ENCODE measurements around the gene CXorf38.

CXorf38 gene

DNA sequence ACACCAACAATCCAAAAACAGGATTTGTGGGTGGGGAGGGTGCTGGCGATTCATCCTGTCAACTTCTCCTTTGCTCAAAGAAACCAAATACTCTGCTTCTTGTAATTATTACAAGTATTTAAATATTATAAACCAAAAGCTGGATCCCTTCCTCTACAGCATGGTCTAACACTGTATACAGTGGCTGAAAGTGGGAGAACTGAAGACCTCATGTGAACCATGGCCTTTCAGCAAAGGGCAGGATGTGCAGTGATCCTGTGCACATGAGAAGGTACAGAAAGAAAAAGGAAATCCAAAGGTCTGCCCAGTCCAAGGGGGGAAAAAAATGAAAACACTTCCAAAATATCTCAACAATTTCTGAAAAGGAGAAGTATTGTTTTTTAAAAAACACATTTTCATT is 5.3 kb upstream of the CXorf38 start:
- Mint-ChIP-seq H3K27me3 (ENCODE audit: low read depth) (no peaks in the 10 kb centered on the region), H3K4me3 (no peak overlapping the region), H3K36me3 (ENCODE audit: low read depth) (peaks cover 20% of the 10 kb centered on the region), H3K4me1 (ENCODE audit: low read depth) (peaks cover 2% of the 10 kb centered on the region), H3K9me3 (no peaks in the 10 kb centered on the region), H3K27ac (no peak overlapping the region)
- DNase-seq (ENCODE audit: low spot score) = no peak

GRCh38 chrX:40651620-40652223 is 4.4 kb upstream of the CXorf38 start:
- Mint-ChIP-seq H3K4me3 (no peak overlapping the region), H3K36me3 (ENCODE audit: low read depth) (peaks cover 19% of the 10 kb centered on the region), H3K9me3 (no peaks in the 10 kb centered on the region), H3K4me1 (ENCODE audit: low read depth) (peaks cover 2% of the 10 kb centered on the region), H3K27ac (peak overlapping the region; percentile 22), H3K27me3 (ENCODE audit: low read depth) (no peaks in the 10 kb centered on the region)
- peak; percentile 37 for DNase-seq (ENCODE audit: low spot score)

DNA sequence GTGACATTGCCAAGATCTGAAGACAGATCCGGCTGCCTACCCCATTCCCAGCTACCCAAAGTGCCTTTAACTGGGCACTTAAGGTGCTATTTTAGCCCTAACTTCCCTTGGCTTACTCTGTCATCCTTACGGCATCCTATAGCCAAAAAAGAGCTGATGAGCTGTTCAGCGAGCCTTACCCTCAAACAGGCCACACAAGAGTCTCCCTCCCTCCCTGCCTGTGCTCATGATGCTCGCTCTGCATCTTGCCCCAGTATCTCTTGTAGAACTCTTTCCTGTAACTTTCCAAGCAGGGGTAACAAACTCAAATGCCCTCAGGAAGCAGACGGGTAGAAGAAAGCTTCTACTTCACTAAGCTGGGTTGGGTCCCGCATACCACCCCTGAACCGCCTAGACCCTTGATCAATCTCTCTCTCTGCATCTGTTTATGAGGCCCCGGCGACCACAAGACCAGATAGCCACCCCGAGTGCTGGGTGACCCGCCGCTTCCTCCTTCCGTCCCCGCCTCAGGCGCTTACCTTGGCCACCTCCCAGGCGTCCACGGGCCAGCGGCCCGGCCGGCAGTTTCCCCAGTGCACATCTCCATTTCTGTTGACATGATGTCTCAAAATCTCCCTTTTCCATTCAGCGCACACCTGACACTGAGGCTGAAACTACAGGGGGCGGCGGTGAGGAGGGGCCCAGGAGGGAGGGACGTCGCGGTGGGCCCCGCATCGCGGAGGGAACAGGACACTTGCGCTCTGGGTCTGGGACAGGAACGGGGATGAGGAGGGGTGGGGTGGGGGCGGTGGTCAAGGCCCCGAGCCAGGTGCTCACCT is 663 bp downstream of the CXorf38 start:
- peaks cover 34% of the 10 kb centered on the region for H3K36me3 Mint-ChIP-seq (ENCODE audit: low read depth)
- DNase-seq (ENCODE audit: low spot score) = peak; percentile 17
- no peaks in the 10 kb centered on the region for H3K9me3 Mint-ChIP-seq
- H3K4me1 Mint-ChIP-seq (ENCODE audit: low read depth) = peaks cover 25% of the 10 kb centered on the region
- peaks cover 2% of the 10 kb centered on the region for H3K27me3 Mint-ChIP-seq (ENCODE audit: low read depth)
- peak overlapping the region; percentile 94 for H3K27ac Mint-ChIP-seq
- H3K4me3 Mint-ChIP-seq = peak overlapping the region; percentile 98

DNA sequence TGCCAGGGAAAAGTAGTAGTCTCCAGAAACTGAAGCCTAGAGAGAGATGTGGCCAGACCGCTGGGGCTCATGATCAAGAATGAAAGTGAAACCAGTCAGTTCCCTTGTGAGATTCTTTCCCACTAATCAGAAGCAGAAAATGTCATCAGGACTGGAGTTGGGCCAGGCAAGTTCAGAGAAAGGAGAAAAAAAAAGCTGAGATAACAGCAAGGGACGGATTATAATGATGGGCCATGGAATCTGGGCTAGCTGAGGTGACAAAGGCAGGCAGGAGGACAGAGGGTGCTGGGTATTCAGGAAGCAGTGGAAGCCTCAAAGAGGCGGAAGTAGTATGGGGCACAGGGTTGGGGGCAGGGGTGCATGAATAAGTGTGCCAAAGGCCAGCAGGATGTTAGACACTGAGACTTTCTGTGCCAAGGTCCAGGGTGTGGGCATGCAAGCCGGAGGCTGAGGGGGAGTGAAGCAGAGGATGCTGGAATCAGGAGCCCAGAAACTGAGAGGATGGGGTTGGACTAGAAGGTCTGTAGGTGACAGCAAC is 2.5 kb downstream of the CXorf38 start:
- H3K4me1 Mint-ChIP-seq (ENCODE audit: low read depth) = peaks cover 24% of the 10 kb centered on the region
- H3K36me3 Mint-ChIP-seq (ENCODE audit: low read depth) = peaks cover 30% of the 10 kb centered on the region
- H3K27ac Mint-ChIP-seq = peak overlapping the region; percentile 99

GRCh38 chrX:40644176-40644575 is 3.2 kb downstream of the CXorf38 start:
- Mint-ChIP-seq H3K4me3 (peak overlapping the region; percentile 99), H3K27ac (peak overlapping the region; percentile 72), H3K4me1 (ENCODE audit: low read depth) (peaks cover 24% of the 10 kb centered on the region), H3K9me3 (no peaks in the 10 kb centered on the region), H3K36me3 (ENCODE audit: low read depth) (peaks cover 30% of the 10 kb centered on the region), H3K27me3 (ENCODE audit: low read depth) (peaks cover 2% of the 10 kb centered on the region)
- DNase-seq (ENCODE audit: low spot score) = no peak

More for the DNA sequence above, 2.5 kb downstream of the CXorf38 start:
- DNase-seq (ENCODE audit: low spot score) = peak; percentile 39
- H3K27me3 Mint-ChIP-seq (ENCODE audit: low read depth) = peaks cover 2% of the 10 kb centered on the region
- H3K9me3 Mint-ChIP-seq = no peaks in the 10 kb centered on the region
- H3K4me3 Mint-ChIP-seq = peak overlapping the region; percentile 99

- H3K27ac Mint-ChIP-seq = no peak overlapping the region
Observed at GRCh38 chrX:40637687-40638086, 9.7 kb downstream of the CXorf38 start.

DNA sequence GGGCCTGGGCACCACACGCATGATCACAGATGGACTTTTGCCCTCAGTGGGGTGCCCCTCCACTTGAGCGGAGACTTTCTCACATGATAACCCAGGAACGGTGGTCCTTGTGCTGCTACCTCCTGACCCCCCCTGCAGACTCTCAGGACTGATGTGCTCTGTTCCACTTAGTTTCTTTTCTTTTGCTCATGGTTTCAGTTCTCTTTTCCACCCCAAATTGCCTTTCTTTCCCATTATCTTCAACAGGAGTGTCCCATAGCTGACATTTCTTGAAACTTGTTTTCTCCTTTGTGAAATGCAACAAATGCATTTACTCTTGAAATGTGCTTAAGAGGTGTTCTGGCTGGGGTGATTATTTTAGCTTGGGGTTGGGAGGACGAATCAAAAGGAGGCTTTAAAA is 15.2 kb downstream of the CXorf38 start:
- H3K27me3 Mint-ChIP-seq (ENCODE audit: low read depth) = no peaks in the 10 kb centered on the region
- no peak overlapping the region for H3K27ac Mint-ChIP-seq
- no peaks in the 10 kb centered on the region for H3K9me3 Mint-ChIP-seq
- DNase-seq (ENCODE audit: low spot score) = no peak
- H3K4me3 Mint-ChIP-seq = no peak overlapping the region
- no peaks in the 10 kb centered on the region for H3K4me1 Mint-ChIP-seq (ENCODE audit: low read depth)
- H3K36me3 Mint-ChIP-seq (ENCODE audit: low read depth) = peaks cover 42% of the 10 kb centered on the region

More at GRCh38 chrX:40637687-40638086, 9.7 kb downstream of the CXorf38 start:
- H3K36me3 Mint-ChIP-seq (ENCODE audit: low read depth) = peaks cover 36% of the 10 kb centered on the region
- no peak for DNase-seq (ENCODE audit: low spot score)
- peaks cover 10% of the 10 kb centered on the region for H3K4me1 Mint-ChIP-seq (ENCODE audit: low read depth)
- H3K9me3 Mint-ChIP-seq = no peaks in the 10 kb centered on the region
- H3K4me3 Mint-ChIP-seq = no peak overlapping the region
- no peaks in the 10 kb centered on the region for H3K27me3 Mint-ChIP-seq (ENCODE audit: low read depth)

- Mint-ChIP-seq H3K27ac (no peak overlapping the region), H3K9me3 (no peaks in the 10 kb centered on the region), H3K36me3 (ENCODE audit: low read depth) (peaks cover 21% of the 10 kb centered on the region), H3K27me3 (ENCODE audit: low read depth) (no peaks in the 10 kb centered on the region), H3K4me3 (no peak overlapping the region), H3K4me1 (ENCODE audit: low read depth) (no peaks in the 10 kb centered on the region)
- no peak for DNase-seq (ENCODE audit: low spot score)
Observed at GRCh38 chrX:40628506-40628905, 18.9 kb downstream of the CXorf38 start.

GRCh38 chrX:40625294-40625693 is 22.1 kb downstream of the CXorf38 start:
- H3K9me3 Mint-ChIP-seq = no peaks in the 10 kb centered on the region

DNA sequence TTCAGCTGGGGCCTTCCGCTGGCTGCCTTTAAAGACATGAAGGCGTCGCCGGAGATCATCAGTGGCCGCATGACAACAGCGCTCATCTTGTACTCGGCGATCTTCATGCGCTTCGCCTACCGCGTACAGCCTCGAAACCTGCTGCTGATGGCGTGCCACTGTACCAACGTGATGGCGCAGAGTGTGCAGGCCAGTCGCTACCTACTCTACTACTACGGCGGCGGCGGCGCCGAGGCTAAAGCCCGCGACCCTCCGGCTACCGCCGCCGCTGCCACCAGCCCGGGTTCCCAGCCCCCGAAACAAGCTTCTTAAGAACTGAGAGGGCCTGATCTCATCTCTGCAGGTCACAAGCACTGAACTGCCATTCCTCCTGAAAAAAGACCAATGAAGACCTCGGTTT is 23.7 kb downstream of the CXorf38 start:
- H3K9me3 Mint-ChIP-seq = no peaks in the 10 kb centered on the region
- no peaks in the 10 kb centered on the region for H3K4me1 Mint-ChIP-seq (ENCODE audit: low read depth)
- peaks cover 8% of the 10 kb centered on the region for H3K36me3 Mint-ChIP-seq (ENCODE audit: low read depth)
- H3K27ac Mint-ChIP-seq = no peak overlapping the region
- no peak overlapping the region for H3K4me3 Mint-ChIP-seq
- DNase-seq (ENCODE audit: low spot score) = no peak
- no peaks in the 10 kb centered on the region for H3K27me3 Mint-ChIP-seq (ENCODE audit: low read depth)

More at GRCh38 chrX:40625294-40625693, 22.1 kb downstream of the CXorf38 start:
- no peak for DNase-seq (ENCODE audit: low spot score)
- Mint-ChIP-seq H3K4me1 (ENCODE audit: low read depth) (no peaks in the 10 kb centered on the region), H3K27me3 (ENCODE audit: low read depth) (no peaks in the 10 kb centered on the region), H3K36me3 (ENCODE audit: low read depth) (peaks cover 8% of the 10 kb centered on the region), H3K27ac (no peak overlapping the region), H3K4me3 (no peak overlapping the region)

DNA sequence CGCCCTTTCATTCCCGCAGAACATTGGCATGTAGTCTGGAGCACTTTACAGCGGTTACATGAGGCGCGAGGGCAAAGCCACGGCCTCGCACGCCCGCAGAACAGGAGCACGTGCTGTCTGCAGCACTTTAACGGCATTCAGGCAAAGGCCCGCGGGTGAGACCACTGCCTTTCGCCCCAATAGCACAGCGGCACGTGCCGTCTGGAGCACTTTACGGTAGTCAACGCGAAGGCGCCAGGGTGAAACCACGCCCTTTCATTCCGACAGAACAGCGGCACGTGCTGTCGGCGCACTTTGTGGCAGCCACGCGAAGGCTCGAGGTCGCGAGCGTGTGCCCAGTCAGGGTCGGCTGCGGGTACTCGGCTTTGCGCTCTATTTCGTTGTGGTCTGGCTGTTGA is 24.2 kb downstream of the CXorf38 start, which contains the start of gene MPC1L:
TSS of gene MPC1L (plus strand) at position 290 of the 398 bp plus-strand sequence. CDS start 138 bp downstream, outside the sequence.
- Mint-ChIP-seq H3K27ac (no peak within 1 kb of the TSS), H3K27me3 (ENCODE audit: low read depth) (no peaks in the 10 kb centered on the region), H3K4me1 (ENCODE audit: low read depth) (no peaks in the 10 kb centered on the region), H3K36me3 (ENCODE audit: low read depth) (peaks cover 5% of the 10 kb centered on the region), H3K9me3 (no peaks in the 10 kb centered on the region), H3K4me3 (no peak within 1 kb of the TSS)
- no peak for DNase-seq (ENCODE audit: low spot score)

DNA sequence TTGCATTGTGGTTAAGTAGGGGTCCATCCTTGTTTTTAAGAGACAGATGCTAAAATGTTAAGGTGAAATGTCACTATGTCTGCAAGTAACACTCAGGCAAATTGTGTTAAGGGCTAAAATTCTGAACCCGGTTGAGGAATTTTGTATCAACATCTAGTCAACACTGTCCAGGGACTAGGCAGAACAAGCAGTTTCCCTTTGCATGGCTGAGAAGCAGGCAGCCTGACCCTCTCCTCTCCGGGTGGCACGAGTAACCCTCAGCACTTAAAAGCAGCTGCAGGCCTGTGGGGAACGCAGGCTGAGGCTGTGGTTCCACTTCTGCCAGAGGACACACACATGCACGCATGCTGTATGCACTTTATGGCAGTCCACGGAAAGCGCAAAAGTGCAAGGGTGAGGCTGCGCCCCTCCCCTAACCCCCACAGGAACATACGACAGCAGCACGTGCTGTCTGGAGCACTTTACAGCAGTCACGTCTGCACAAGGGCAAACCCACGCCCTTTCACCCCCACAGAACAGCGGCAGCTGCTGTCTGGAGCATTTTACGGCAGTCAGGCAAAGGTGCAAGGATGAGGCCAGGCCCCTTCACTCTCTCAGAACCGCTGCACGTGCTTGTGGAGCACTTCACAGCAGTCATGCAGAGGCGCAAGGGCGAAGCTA is 24.8 kb downstream of the CXorf38 start:
- no peaks in the 10 kb centered on the region for H3K9me3 Mint-ChIP-seq
- H3K27me3 Mint-ChIP-seq (ENCODE audit: low read depth) = no peaks in the 10 kb centered on the region
- no peaks in the 10 kb centered on the region for H3K4me1 Mint-ChIP-seq (ENCODE audit: low read depth)
- DNase-seq (ENCODE audit: low spot score) = no peak
- H3K27ac Mint-ChIP-seq = no peak overlapping the region
- H3K36me3 Mint-ChIP-seq (ENCODE audit: low read depth) = peaks cover under 1% of the 10 kb centered on the region
- no peak overlapping the region for H3K4me3 Mint-ChIP-seq

- H3K27ac Mint-ChIP-seq = no peak overlapping the region
- no peaks in the 10 kb centered on the region for H3K27me3 Mint-ChIP-seq (ENCODE audit: low read depth)
- no peaks in the 10 kb centered on the region for H3K4me1 Mint-ChIP-seq (ENCODE audit: low read depth)
- H3K9me3 Mint-ChIP-seq = no peaks in the 10 kb centered on the region
- no peak for DNase-seq (ENCODE audit: low spot score)
- H3K4me3 Mint-ChIP-seq = no peak overlapping the region
- H3K36me3 Mint-ChIP-seq (ENCODE audit: low read depth) = no peaks in the 10 kb centered on the region
Observed at GRCh38 chrX:40617566-40617965, 29.8 kb downstream of the CXorf38 start.

GRCh38 chrX:40615976-40616375 is 31.4 kb downstream of the CXorf38 start:
- no peak for DNase-seq (ENCODE audit: low spot score)
- H3K4me1 Mint-ChIP-seq (ENCODE audit: low read depth) = no peaks in the 10 kb centered on the region
- no peak overlapping the region for H3K27ac Mint-ChIP-seq
- H3K36me3 Mint-ChIP-seq (ENCODE audit: low read depth) = no peaks in the 10 kb centered on the region
- H3K9me3 Mint-ChIP-seq = no peaks in the 10 kb centered on the region
- H3K27me3 Mint-ChIP-seq (ENCODE audit: low read depth) = no peaks in the 10 kb centered on the region
- no peak overlapping the region for H3K4me3 Mint-ChIP-seq

All from T-helper 2 cell treated with Interferon-gamma antibody and Interleukin-4, amounts not matched to agents 5 μg/mL and 100 μg/mL, for 36 hours (primary cell).